NCI-H187 treated with DMSO at 0.1 percent for 48 hours (cell line): ENCODE measurements around the gene RALGDS.

Experiments
- DNase-seq: peaks from one replicate; lab custom pipeline; 2025; lab: John Stamatoyannopoulos, UW

The RALGDS gene

DNA sequence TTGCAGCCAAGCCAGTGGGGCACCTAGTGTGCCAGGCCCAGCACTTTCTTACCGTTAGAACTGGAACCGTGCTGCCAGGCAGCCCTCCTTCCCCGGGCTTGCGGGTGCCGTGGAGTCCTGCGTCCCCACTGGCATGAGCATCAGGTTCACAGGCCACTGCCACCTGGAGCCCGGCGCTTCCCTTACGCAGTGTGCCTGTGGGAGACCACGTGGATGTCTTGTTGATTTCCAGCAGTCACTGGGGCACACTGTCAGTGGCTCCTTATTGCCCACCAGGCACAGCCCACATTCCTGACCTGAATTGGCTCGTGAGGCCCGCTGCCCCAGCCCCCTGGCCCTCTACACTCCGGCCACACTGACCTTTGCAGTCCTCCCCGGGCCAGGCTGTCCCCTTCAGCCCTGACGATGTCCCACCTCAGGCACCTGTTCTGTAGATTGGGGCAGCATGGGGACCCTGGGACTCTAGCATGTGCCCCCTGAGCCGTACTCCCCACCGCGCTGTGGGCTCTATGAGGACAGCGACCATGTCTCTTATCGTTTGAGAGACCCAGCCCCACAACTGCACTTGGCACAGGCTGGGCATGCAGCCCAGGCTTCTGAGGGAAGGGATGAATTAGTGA, 69.6 kb downstream of the RALGDS start:
- DNase-seq: no peak

DNA sequence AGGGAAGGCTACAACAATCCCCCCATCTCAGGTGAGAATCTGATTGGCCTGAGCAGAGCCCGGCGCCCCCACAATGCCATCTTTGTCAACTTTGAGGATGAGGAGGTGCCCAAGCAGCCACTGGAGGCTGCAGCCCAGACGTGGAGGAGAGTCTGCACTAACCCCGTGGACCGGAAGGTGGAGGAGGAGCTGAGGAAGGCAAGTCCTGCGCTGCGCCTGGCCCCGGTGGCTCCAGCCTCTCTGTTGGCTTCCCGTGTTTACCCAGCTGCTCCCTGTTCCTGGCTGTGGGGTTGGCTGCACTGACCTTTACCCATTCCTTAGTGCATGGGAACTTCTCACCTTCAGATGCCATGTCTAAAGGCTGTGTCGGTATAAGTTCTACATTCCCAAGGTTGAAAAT, 70.3 kb downstream of the RALGDS start:
- DNase-seq: no peak

DNA sequence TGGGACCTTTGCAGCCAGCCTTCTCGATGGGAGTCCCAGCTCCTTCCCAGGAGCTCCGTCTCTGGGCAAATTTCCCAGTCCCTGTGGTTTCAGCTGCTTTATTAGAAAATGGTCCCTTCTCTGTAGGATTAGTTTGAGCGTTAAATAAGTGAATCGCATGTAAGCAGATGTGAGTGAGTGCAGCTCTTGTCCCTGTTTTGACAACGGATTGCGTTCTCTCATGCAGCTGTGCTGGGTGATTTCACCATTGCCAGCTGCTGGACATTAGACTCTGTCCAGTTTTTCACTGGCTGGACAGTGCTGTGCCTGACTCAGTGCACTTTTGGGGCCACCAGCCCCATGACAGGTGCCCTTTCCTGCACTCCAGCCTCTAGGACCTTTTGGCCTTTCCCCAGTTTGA, 70.9 kb downstream of the RALGDS start:
- no peak for DNase-seq

DNA sequence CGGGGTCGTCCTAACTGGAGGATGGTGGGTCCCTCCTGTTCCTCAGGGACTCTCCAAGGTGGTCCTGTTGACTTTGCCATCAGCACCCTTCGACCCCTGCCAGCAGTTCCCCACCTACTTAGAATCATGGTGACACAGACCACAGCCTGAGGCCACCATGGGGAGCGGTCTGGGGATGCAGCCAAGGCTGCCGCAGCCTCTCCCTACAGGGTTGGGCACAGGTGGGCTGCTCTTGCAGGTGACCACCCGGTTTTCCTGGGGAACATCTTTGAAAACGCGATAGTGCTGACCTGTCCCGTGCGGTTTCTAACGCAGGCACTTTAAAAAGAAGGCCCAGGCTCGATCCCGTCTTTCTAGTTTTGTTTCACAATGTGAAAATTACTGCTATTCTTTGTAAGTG, 72.0 kb downstream of the RALGDS start:
- DNase-seq: no peak

DNA sequence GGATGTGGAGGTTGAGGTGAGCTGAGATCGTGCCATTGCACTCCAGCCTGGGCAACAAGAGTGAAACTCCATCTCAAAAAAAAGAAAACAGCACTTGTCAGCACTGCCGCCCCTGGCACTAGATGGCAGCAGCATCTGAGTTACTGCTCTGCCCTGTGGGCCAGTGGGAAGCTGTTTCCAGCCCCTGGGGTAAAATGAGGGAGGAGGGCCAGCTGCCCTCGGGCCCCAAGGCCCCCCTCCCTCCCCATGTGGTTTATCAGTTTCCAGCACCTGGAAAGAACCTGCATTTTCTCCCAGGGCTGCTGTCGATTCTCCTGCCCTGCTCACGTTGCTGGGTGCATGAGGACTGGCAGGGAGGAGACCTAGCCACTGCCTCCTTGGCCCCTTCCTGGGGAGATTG, 72.4 kb downstream of the RALGDS start:
- no peak for DNase-seq
